Muscle of arm (tissue), 12 donors: ENCODE results near the gene CTBP1. TPM values are rescaled to one million over a fixed set of nuclear protein-coding genes. Genes with fewer than 3 reads are reported as not detected.

Source experiments
- DNase-seq: peaks from one replicate; pipeline ENCODE4 v3.0.0-alpha.2; 2013
- polyA plus RNA-seq, 12 donors: library from polyadenylated mRNA; unstranded; fragments of 120-200 nt; gene quantifications; one replicate each; pipeline ENCODE4 v1.2.1, GENCODE V29; 2013; ENCODE audit not compliant: insufficient read length in 12 of 12

The CTBP1 gene
- polyA plus RNA-seq, 12 donors, result 78.0 to 2,748 (median 94.9) TPM

- DNase-seq, result no peak
Observed at GRCh38 chr4:1226598-1226997, 22.3 kb downstream of the CTBP1 start.

DNA sequence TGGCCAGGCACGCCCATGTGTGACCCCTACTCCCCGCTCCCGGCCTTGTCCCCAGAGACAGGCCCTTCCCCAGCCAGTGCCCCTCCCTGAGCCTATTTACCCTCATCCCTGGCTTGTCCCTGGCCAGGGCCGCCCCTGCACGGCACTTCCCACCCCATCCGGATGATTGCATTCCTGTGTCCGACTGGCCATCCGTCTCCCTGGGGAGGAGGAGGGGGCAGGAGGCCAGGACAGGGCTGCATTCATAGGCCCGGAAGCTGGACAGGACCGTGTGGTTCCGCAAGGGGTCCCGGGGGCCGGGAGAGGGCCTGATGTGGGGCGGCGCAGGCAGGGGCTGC is 22.8 kb downstream of the CTBP1 start:
- no peak for DNase-seq

DNA sequence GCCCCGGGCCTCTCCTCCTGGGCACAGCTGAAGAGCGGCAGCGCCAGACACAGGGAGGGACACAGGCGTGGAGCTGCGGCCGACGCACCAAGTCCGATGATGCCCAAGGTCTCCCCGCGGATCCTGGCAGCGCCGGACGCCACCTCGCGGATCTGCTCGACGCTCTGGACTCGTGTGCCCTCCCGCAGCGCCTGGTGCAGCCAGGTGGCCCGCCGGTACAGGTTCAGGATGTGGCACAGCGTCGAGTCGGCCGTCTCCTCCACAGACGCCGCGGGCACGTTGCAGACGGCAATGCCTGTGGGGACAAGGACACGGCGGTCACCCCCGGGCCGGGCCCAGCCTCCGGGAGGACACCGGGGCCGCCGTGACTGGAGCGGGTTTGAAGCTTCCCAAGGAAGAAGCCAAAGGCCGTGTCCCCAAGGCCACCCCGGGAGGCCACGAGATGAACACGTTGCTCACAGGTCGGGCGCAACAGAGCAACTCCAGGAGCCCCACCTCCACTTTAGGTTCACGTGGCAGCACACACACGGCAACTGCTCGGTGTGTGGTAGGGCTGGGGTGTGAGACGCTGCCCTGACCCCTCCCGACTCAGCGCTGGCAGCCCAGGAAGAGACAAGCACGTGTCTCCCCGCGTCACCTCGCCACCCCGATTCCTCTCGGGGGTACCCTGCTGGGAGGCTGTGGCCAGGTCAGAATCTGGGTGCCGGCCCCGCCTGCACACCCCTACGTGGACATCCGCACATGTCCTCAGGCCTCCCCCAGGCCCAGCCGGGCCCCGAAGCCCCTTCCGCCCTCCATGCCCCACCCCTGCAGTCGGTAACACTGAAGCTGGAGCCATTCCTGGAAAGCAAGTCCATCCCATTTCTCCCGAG is 23.4 kb downstream of the CTBP1 start:
- no peak for DNase-seq

- DNase-seq, result no peak
Observed at GRCh38 chr4:1223841-1224809, 24.8 kb downstream of the CTBP1 start.

DNA sequence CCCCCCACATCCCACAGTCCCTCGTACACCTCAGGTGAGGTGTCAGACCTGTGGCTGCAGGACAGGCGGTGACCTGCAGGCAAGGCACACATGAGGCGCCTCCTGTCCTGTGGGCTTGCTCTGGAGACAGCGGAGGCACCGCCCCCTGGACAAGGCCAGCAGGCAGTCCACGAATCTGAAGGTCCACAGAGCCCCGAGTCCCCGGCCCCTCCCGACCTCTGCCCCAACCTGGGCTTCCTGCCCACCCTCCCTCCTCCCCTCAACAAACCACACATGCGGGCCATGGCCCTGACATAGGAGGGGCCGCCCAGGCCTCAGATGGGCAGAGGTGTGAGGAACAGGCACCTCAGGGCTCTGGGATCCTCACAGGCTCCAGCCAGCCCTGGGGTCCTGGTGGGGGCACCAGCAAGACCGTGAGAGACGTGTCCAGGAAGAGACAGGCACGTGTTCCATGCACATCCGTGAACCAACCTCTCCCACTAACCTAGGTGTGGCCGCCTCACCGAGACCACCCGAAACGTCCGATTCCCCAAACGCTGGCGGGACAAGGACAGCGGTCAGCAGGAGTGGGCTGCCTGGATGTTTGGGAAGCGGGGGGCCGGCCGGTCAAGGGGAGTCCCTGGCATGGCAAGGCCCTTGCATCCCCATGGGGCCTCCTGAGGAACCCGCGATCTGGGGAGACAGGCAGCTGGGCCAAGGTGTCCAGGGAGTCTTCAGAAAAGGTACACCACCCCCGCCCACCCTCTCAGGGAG is 25.8 kb downstream of the CTBP1 start:
- DNase-seq, result no peak

GRCh38 chr4:1222036-1222789 is 26.7 kb downstream of the CTBP1 start:
- no peak for DNase-seq

GRCh38 chr4:1221155-1221870 is 27.6 kb downstream of the CTBP1 start:
- DNase-seq, result no peak

- DNase-seq, result no peak
Observed at GRCh38 chr4:1220566-1220965, 28.4 kb downstream of the CTBP1 start.

GRCh38 chr4:1219566-1219950 is 29.4 kb downstream of the CTBP1 start:
- no peak for DNase-seq

- DNase-seq, result no peak
Observed at GRCh38 chr4:1218634-1219565, 30.0 kb downstream of the CTBP1 start.

DNA sequence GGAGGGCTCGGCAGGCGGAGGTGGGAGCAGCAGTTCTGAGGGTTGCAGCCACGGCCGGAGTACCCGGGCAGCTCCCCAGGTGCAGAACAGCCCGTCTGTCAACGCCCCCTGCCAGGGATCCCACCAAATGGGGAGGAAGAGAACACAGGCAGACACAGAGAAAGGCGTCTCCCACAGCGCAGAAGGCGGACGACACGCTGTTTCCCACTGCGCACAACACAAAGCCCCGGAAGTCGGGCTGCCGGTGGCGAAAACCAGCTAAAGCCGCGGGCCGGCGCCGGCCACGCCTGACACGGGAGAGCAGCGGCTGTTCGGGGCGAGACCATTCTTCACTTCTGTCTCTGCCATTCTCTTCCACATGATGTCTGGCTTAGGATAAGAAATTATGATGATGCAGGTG is 31.6 kb downstream of the CTBP1 start:
- no peak for DNase-seq

- DNase-seq, result no peak
Observed at GRCh38 chr4:1216869-1217294, 32.0 kb downstream of the CTBP1 start.

- DNase-seq, result no peak
Observed at GRCh38 chr4:1216076-1216614, 32.8 kb downstream of the CTBP1 start.

GRCh38 chr4:1215141-1216075 is 33.5 kb downstream of the CTBP1 start:
- no peak for DNase-seq

- DNase-seq, result no peak
Observed at GRCh38 chr4:1214101-1215095, 34.5 kb downstream of the CTBP1 start.

- DNase-seq, result no peak
Observed at GRCh38 chr4:1213336-1213995, 35.5 kb downstream of the CTBP1 start.
